Loucy (cell line): ENCODE measurements around the gene FSTL1.

Experiments
- EZH2phosphoT487 ChIP-seq: fragments of 200-600 bp; IDR thresholded peaks from 2 replicates; pipeline ENCODE4 v1.6.1; 2018; ENCODE audit warnings: antibody characterized with exemption, mild to moderate bottlenecking, moderate library complexity, borderline replicate concordance
- TF ChIP-seq, protein P1 (sequence below): fragments of 200-600 bp; sonication (generic); conservative IDR thresholded peaks from 2 replicates; pipeline ENCODE4 v1.5.1; 2014; ENCODE audit warnings: mild to moderate bottlenecking, antibody characterized with exemption, low read length

GRCh38 chr3:120450600-120451271 is at the start of gene FSTL1:
- TF ChIP-seq, protein P1, sequence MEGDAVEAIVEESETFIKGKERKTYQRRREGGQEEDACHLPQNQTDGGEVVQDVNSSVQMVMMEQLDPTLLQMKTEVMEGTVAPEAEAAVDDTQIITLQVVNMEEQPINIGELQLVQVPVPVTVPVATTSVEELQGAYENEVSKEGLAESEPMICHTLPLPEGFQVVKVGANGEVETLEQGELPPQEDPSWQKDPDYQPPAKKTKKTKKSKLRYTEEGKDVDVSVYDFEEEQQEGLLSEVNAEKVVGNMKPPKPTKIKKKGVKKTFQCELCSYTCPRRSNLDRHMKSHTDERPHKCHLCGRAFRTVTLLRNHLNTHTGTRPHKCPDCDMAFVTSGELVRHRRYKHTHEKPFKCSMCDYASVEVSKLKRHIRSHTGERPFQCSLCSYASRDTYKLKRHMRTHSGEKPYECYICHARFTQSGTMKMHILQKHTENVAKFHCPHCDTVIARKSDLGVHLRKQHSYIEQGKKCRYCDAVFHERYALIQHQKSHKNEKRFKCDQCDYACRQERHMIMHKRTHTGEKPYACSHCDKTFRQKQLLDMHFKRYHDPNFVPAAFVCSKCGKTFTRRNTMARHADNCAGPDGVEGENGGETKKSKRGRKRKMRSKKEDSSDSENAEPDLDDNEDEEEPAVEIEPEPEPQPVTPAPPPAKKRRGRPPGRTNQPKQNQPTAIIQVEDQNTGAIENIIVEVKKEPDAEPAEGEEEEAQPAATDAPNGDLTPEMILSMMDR = no peak
- TF ChIP-seq EZH2phosphoT487 = no peak
